Tongue (tissue), 3 donors: ENCODE measurements around the gene ZBTB17. TPM values are rescaled to one million over a fixed set of nuclear protein-coding genes. Genes with fewer than 3 reads are reported as not detected.
"Not testable (repeated sequence)": the region's sequence is repeated elsewhere in the genome, so short reads cannot be mapped to it uniquely, and the experiment has no call there.

Experiments
- DNase-seq: peaks from one replicate; pipeline ENCODE4 v3.0.0-alpha.2; 2015
- small RNA-seq: library from RNA; depleted of rRNA; stranded (forward); fragments of <200 nt; gene quantifications from one replicate; pipeline ENCODE3, GENCODE V24; 2014; ENCODE audit warnings: low replicate concordance
- total RNA-seq: library from RNA; depleted of rRNA; stranded (reverse); fragments of >200 nt; gene quantifications from one replicate; pipeline ENCODE4 v1.2.3, GENCODE V29; 2014

Gene ZBTB17
- total RNA-seq, 1 donor from 2014 or later = 22.7 TPM

DNA sequence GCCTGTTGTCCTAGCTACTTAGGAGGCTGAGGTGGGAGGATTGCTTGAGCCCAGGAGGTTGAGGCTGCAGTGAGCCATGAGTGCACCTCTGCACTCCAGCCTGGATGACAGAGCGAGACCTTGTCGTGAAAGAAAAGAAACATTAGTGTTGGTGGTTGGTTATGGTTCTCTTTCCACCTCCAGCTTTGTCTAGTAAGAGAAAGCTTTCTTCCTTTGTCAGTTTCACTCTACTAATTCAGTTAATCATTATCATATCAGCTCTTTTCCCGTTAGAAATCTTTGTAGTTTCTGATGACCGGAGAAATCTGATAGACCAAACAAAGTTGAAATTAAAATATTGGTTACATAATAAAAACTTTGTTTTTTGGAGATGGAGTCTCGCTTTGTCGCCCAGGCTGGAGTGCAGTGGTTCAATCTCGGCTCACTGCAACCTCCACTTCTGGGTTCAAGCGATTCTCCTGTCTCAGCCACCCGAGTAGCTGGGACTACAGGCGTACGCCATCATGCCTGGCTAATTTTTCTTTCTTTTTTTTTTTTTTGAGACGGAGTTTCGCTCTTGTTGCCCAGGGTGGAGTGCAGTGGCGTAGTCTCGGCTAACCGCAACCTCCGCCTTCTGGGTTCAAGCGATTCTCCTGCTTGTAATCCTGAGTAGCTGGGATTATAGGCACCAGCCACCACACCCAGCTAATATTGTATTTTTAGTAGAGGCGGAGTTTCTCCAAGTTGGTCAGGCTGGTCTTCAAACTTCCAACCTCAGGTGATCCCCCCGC lies 78.9 kb downstream of the ZBTB17 start:
- DNase-seq = not testable (repeated sequence)

DNA sequence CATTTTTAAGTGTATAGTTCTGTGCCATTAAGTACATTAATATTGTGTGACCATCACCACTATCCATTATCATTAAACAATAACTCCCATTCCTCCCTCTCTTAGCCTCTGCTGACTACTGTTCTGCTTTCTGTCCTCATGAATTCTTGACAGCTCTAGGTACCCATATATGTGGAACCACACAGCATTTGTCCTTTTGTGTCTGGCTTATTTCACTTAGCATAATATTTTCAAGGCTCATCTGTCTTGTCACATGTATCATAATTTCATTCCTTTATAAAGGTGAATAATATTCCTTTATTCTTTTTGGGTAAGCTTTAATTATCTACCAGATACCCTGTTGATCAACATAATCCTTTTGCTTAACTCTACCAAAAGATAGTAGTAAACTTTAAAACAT lies 80.7 kb downstream of the ZBTB17 start:
- no peak for DNase-seq

DNA sequence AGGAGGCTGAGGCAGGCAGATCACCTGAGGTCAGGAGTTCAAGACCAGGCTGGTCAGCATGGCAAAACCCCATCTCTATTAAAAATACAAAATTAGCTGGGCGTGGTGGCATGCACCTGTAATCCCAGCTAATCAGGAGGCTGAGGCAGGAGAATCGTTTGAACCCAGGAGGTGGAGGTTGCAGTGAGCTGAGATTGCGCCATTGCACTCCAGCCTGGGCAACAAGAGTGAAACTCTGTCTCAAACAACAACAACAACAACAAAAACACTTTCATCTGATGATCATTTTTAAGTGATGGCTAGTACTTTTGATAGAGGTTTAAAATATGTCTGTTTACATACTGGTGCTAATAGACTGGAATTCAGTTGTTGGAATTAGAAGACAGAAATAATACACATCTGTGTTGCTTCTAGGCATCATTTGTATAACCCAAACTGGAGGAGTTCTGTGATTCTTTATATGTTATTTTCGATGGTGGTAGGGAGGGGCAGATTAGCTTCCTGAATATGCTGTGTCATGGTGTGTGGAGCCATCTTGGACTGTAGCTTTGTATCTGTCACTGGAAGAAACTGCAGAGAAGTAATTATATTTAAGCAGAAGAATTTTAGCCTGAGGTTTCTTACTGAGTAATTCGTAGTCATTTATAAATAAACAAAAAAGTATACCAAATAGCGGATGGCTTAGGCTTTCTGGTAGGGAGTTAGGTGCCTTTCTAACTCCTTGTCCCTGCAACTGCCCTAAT lies 82.9 kb downstream of the ZBTB17 start:
- DNase-seq = peak; percentile 16

Small RNA genes within 50 kb of the gene (small RNA-seq; reads per million reads assigned to genes)
- gene AL034555.1 (not detected), gene AL355994.1 (not detected), gene AL355994.5 (not detected)

Other genes starting within 250 kb of the ZBTB17 start
- gene SLC25A34, start 239.8 kb downstream of the ZBTB17 start, total RNA-seq = 2.9 TPM
- gene TMEM82, start 233.6 kb downstream of the ZBTB17 start, total RNA-seq = not detected
- 22.4 TPM for gene FBLIM1, start 217.3 kb downstream of the ZBTB17 start, total RNA-seq
- 1.1 TPM for gene UQCRHL, start 168.5 kb downstream of the ZBTB17 start, total RNA-seq
- 64.5 TPM for gene SPEN, start 128.4 kb downstream of the ZBTB17 start, total RNA-seq
- gene SRARP, start 28.1 kb upstream of the ZBTB17 start, total RNA-seq = not detected
- 93.7 TPM for gene HSPB7, start 41.9 kb upstream of the ZBTB17 start, total RNA-seq
- gene CLCNKA, start 45.9 kb upstream of the ZBTB17 start, total RNA-seq = 0.41 TPM
- 0.41 TPM for gene CLCNKB, start 67.7 kb upstream of the ZBTB17 start, total RNA-seq
- gene FAM131C, start 97.5 kb upstream of the ZBTB17 start, total RNA-seq = 0.72 TPM
- 62.2 TPM for gene EPHA2, start 180.0 kb upstream of the ZBTB17 start, total RNA-seq
- gene ARHGEF19, start 236.6 kb upstream of the ZBTB17 start, total RNA-seq = 27.6 TPM